SJSA1 (cell line): Measurements from ENCODE around the gene HSPB6. TPM values are rescaled to one million over a fixed set of nuclear protein-coding genes. Genes with fewer than 3 reads are reported as not detected.

Experiments
- DNase-seq, 2 experiments: peaks; one replicate each; pipeline ENCODE4 v3.0.0-alpha.2; 2015 to 2020; ENCODE audit warnings: low spot score in 2 of 2, low read depth in 1 of 2
- H3K27ac ChIP-seq: fragments of 250-450 bp; sonication (Bioruptor Pico); 2 replicates; pipeline ENCODE4 v1.5.1; 2020; ENCODE audit warnings: mild to moderate bottlenecking, moderate library complexity
- H3K27me3 ChIP-seq: fragments of 250-450 bp; sonication (Bioruptor Pico); replicated peaks from 2 replicates; pipeline ENCODE4 v1.5.1; 2020; ENCODE audit warnings: mild to moderate bottlenecking, moderate library complexity
- H3K36me3 ChIP-seq: fragments of 250-450 bp; sonication (Bioruptor Pico); 2 replicates; pipeline ENCODE4 v1.5.1; 2020; ENCODE audit warnings: mild to moderate bottlenecking
- H3K4me1 ChIP-seq: fragments of 250-450 bp; sonication (Bioruptor Pico); replicated peaks from 2 replicates; pipeline ENCODE4 v1.6.1; 2021; ENCODE audit warnings: mild to moderate bottlenecking
- H3K4me3 ChIP-seq: fragments of 250-450 bp; sonication (Bioruptor Pico); 2 replicates; pipeline ENCODE4 v1.5.1; 2020; ENCODE audit warnings: mild to moderate bottlenecking
- H3K9me3 ChIP-seq: fragments of 250-450 bp; sonication (Bioruptor Pico); replicated peaks from 2 replicates; pipeline ENCODE4 v1.5.1; 2020; ENCODE audit warnings: mild to moderate bottlenecking
- total RNA-seq: library from RNA; depleted of rRNA; stranded (reverse); fragments of >200 nt; shearing (Covaris generic); gene quantifications from 2 replicates; pipeline ENCODE4 v1.2.3, GENCODE V29; 2014

HSPB6 gene
- total RNA-seq, 1 experiment from 2014 or later = not detected

DNA sequence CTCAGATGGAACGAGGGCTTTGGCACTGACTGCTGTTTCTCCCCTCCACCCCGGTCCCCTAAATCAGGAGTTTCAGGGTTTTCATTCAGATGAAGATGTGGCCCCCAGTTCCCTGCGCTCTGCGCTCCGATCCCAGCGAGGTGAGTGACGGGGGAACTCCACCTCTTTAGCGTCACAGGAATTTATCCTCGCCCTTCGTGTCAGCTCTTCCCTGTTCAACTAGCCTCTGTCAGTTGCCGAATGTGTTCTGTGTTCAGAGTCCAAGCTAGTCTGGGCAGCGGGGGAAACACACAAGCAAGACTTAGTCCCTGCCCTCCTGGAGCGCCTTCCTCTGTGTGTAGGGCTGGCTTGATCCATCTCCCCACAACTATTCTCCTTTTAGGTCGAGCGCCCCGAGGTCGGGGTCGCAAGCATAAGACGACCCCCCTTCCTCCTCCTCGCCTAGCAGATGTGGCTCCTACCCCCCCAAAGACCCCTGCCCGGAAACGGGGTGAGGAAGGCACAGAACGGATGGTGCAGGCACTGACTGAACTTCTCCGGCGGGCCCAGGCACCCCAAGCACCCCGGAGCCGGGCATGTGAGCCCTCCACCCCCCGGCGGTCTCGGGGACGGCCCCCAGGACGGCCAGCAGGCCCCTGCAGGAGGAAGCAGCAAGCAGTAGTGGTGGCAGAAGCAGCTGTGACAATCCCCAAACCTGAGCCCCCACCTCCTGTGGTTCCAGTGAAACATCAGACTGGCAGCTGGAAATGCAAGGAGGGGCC lies 37.2 kb downstream of the HSPB6 start:
- Histone ChIP-seq H3K9me3 (no peaks in the 10 kb centered on the region), H3K27ac (no peak overlapping the region), H3K4me3 (peak overlapping the region; percentile 55), H3K36me3 (peaks cover 58% of the 10 kb centered on the region), H3K4me1 (peaks cover 22% of the 10 kb centered on the region), H3K27me3 (no peaks in the 10 kb centered on the region)
- DNase-seq = peak in 1 of 2 experiments; percentile 43

GRCh38 chr19:35718345-35719041 lies 38.3 kb downstream of the HSPB6 start:
- peak overlapping the region; percentile 55 for H3K4me3 ChIP-seq
- peak overlapping the region; percentile 64 for H3K27ac ChIP-seq
- H3K27me3 ChIP-seq = no peaks in the 10 kb centered on the region
- peak; percentile 12 to 52 for DNase-seq
- H3K4me1 ChIP-seq = peaks cover 22% of the 10 kb centered on the region
- peaks cover 47% of the 10 kb centered on the region for H3K36me3 ChIP-seq
- H3K9me3 ChIP-seq = no peaks in the 10 kb centered on the region

DNA sequence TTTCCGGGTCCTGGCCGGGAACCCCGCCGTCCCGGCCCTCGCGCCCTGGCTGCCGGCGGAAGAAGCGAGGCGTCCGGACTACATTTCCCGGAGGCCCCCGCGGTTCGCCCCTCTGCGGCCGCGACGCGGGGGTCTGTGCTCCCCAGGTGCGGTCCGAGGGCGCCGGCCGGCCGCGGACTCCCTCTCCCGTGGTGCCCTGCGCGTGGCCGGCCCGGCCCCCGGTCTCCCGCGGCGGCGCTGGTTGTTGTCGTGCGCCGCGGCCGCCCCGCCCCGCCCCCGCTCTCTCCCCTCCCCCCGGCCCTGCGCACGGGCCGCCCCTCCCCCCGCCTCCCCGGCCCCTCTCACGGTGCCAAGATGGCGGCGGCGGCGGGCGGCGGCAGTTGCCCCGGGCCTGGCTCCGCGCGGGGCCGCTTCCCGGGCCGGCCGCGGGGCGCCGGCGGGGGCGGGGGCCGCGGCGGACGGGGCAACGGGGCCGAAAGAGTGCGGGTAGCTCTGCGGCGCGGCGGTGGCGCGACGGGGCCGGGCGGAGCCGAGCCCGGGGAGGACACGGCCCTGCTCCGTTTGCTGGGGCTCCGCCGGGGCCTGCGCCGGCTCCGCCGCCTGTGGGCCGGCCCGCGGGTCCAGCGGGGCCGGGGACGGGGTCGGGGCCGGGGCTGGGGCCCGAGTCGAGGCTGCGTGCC lies 39.0 kb downstream of the HSPB6 start, which contains the start of gene KMT2B:
KMT2B (plus strand) TSS at position 339 of the 680 bp plus-strand sequence; CDS start at position 355, 16 bp downstream.
- Histone ChIP-seq H3K27ac (peak within 1 kb of the TSS; percentile 64), H3K36me3 (peaks cover 40% of the 10 kb centered on the region), H3K9me3 (no peaks in the 10 kb centered on the region), H3K4me3 (peak within 1 kb of the TSS; percentile 55), H3K4me1 (peaks cover 22% of the 10 kb centered on the region), H3K27me3 (no peaks in the 10 kb centered on the region)
- DNase-seq = peak; percentile 96 to 98

- DNase-seq = peak; percentile 89 to 91
- peaks cover 32% of the 10 kb centered on the region for H3K36me3 ChIP-seq
- no peaks in the 10 kb centered on the region for H3K27me3 ChIP-seq
- peak overlapping the region; percentile 61 for H3K27ac ChIP-seq
- H3K9me3 ChIP-seq = no peaks in the 10 kb centered on the region
- H3K4me1 ChIP-seq = peaks cover 22% of the 10 kb centered on the region
- H3K4me3 ChIP-seq = peak overlapping the region; percentile 55
Measured at GRCh38 chr19:35716801-35717664, 39.8 kb downstream of the HSPB6 start.

GRCh38 chr19:35715981-35716800 lies 40.6 kb downstream of the HSPB6 start:
- Histone ChIP-seq H3K27ac (no peak overlapping the region), H3K36me3 (peaks cover 24% of the 10 kb centered on the region), H3K27me3 (no peaks in the 10 kb centered on the region), H3K9me3 (no peaks in the 10 kb centered on the region), H3K4me1 (peaks cover 22% of the 10 kb centered on the region), H3K4me3 (peak overlapping the region; percentile 55)
- peak in 1 of 2 experiments; percentile 56 for DNase-seq

- Histone ChIP-seq H3K36me3 (peaks cover 20% of the 10 kb centered on the region), H3K27me3 (no peaks in the 10 kb centered on the region)
Measured at GRCh38 chr19:35715355-35715809, 41.4 kb downstream of the HSPB6 start.

GRCh38 chr19:35714601-35715354 lies 42.1 kb downstream of the HSPB6 start:
- H3K36me3 ChIP-seq = peaks cover 15% of the 10 kb centered on the region

More at GRCh38 chr19:35715355-35715809, 41.4 kb downstream of the HSPB6 start:
- Histone ChIP-seq H3K27ac (no peak overlapping the region), H3K9me3 (no peaks in the 10 kb centered on the region), H3K4me1 (peaks cover 22% of the 10 kb centered on the region), H3K4me3 (no peak overlapping the region)
- DNase-seq = no peak

DNA sequence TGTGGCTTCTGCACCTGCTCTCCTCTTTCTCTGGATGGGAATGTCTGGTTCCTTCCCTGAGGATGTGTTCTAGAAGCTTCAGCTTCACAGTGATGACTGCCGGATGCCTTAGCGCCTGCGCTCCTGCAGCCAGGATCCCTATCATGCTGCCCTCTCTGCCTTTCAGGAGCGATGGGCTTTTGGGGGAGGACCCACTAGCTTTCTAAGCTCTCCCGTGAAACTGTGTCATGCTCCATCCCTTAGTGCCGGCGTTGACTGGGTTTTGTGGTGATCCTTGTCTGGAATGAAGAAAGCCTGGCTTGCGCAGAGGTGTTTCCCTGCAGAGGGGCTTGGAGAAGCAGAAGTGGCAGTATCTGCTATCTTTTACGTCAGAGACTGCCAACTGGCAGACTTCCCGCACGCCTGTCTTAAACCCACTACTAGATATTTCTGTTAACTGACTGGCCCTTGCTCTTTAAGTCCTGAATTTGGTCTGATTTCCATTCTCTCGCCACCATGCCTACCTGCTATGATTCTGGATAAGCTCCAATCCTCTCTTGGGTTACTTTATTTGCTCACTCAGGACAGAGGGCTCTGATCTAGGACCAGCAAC lies 42.8 kb downstream of the HSPB6 start:
- Histone ChIP-seq H3K27me3 (peaks cover 5% of the 10 kb centered on the region), H3K4me3 (no peak overlapping the region), H3K27ac (no peak overlapping the region), H3K9me3 (no peaks in the 10 kb centered on the region), H3K36me3 (peaks cover 7% of the 10 kb centered on the region), H3K4me1 (peaks cover 17% of the 10 kb centered on the region)
- DNase-seq = no peak

More at GRCh38 chr19:35714601-35715354, 42.1 kb downstream of the HSPB6 start:
- H3K4me3 ChIP-seq = no peak overlapping the region
- peaks cover 22% of the 10 kb centered on the region for H3K4me1 ChIP-seq
- no peaks in the 10 kb centered on the region for H3K9me3 ChIP-seq
- no peak for DNase-seq
- H3K27ac ChIP-seq = no peak overlapping the region
- H3K27me3 ChIP-seq = no peaks in the 10 kb centered on the region

- H3K9me3 ChIP-seq = no peaks in the 10 kb centered on the region
- H3K27me3 ChIP-seq = peaks cover 8% of the 10 kb centered on the region
- peaks cover 15% of the 10 kb centered on the region for H3K4me1 ChIP-seq
- no peak overlapping the region for H3K27ac ChIP-seq
- H3K36me3 ChIP-seq = peaks cover 5% of the 10 kb centered on the region
- no peak overlapping the region for H3K4me3 ChIP-seq
- DNase-seq = no peak
Measured at GRCh38 chr19:35713506-35713850, 43.4 kb downstream of the HSPB6 start.

DNA sequence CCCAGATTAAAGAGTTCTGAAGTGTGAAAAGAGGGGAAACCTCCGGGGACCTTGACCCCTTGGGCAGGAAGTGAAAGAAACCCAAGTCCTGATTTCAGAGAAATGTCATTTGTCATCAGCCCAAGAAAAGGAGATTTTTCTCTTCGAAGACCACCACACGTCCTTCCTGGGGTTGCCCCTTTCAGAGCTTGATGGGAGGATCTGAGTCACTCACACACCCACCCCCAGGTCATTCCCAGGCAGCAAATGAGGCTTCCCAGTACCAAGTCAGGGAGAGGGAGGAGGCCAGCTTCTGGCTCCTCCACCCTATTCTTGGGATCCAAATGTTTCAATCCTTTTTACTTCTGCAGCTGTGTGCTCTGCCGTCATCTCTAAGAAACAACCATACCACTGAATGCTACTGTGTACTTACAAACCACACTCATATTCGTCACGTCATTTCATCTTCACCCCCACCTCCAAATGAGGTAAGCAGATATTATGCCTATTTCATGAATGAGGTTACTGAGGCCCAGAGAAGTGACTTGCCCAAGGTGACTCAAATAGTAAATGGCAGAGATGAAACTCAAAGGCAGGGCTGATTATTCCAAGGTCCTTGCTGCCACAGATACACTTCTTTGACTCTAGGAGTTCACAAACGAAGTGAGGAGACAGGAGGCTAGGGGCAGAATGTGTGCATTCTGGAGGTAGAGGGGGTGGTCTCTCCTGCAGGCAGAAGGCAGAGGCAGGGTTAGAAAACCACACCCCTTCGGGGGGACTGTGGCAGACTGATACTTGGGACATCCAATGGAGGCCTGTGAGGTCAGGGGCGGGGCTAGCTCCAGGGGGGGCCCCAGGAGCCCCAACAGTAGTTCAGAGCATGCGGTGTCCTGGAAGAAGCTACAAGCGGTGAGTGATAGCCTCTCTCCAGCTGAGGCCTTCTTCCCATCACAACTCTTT lies 44.0 kb downstream of the HSPB6 start:
- DNase-seq = no peak
- Histone ChIP-seq H3K4me1 (peaks cover 15% of the 10 kb centered on the region), H3K36me3 (no peaks in the 10 kb centered on the region), H3K27ac (no peak overlapping the region), H3K27me3 (peaks cover 8% of the 10 kb centered on the region), H3K9me3 (no peaks in the 10 kb centered on the region), H3K4me3 (no peak overlapping the region)
